ENCODE measurements around the gene GLTPD2.

DNA sequence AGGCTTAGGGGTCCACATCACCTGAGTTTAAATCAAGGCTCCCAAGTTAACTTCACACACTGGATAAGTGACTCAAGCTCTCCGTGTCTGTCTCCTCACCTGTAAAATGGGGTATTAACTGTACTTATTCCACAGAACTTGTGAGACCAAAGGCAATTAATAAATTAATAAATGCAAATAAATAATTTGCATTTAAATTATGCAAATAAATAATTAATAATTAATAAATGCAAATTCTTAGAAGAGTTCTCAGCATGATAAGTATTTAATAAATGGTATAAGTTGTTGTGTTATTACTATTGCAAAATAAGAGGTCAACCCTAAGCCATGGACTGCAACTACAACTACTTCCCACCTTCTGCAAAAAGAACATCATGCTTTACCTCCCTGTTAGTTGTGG, 35.4 kb upstream of the GLTPD2 start:
- no peak for TF ChIP-seq CTCF (IDR thresholded peaks at IDR 0.05)
- no peak for TF ChIP-seq POLR2A (IDR thresholded peaks at IDR 0.05)
